Common myeloid progenitor, CD34-positive (primary cell): ENCODE measurements around the gene ASIC1.
A peak's percentile ranks its signal among the peaks of the same experiment; 100 is the strongest.

Experiments used
- CTCF ChIA-PET: fragments of 350-600 bp; sonication (Branson Sonifier 250); formaldehyde crosslinking; loops from one replicate; lab custom pipeline; 2021; ENCODE audit warnings: antibody characterized with exemption; lab: Charles Lee
- POLR2A ChIA-PET: fragments of 350-600 bp; sonication (Branson Sonifier 250); formaldehyde crosslinking; loops from one replicate; lab custom pipeline; 2021; ENCODE audit warnings: antibody characterized with exemption; lab: Charles Lee
- DNase-seq, 3 donors: peaks; one replicate each; pipeline versions ENCODE4 v3.0.0 to v3.0.0-alpha.2; 2013
- H3K27ac ChIP-seq, 2 experiments: 1 replicate in 1 of 2; 2 replicates in 1 of 2; pipeline ENCODE4 v1.7.0; 2013; ENCODE audit warnings: inconsistent platforms in 2 of 2, low read length in 2 of 2, mild to moderate bottlenecking in 2 of 2, low read depth in 1 of 2, moderate library complexity in 1 of 2; ENCODE audit not compliant: severe bottlenecking in 2 of 2, insufficient read depth in 1 of 2, poor library complexity in 1 of 2
- H3K27me3 ChIP-seq, 5 experiments: replicated peaks in 2 of 5; 1 replicate in 3 of 5; 2 replicates in 2 of 5; pipeline versions ENCODE4 v1.6.1 to v1.7.0; 2013; ENCODE audit warnings: low read length in 4 of 5, mild to moderate bottlenecking in 2 of 5, moderate library complexity in 2 of 5, inconsistent platforms in 1 of 5; ENCODE audit not compliant: insufficient read depth in 5 of 5, control insufficient read depth in 4 of 5
- H3K36me3 ChIP-seq, 4 experiments: 1 replicate in 2 of 4; 2 replicates in 2 of 4; pipeline versions ENCODE4 v1.6.1 to v1.7.0; 2013; ENCODE audit warnings: low read length in 3 of 4, control low read depth in 1 of 4, mild to moderate bottlenecking in 1 of 4; ENCODE audit not compliant: control insufficient read depth in 4 of 4, insufficient read depth in 4 of 4
- H3K4me1 ChIP-seq, 4 experiments: 1 replicate in 3 of 4; 2 replicates in 1 of 4; pipeline versions ENCODE4 v1.6.1 to v1.7.1; 2013; ENCODE audit warnings: low read length in 3 of 4, mild to moderate bottlenecking in 3 of 4, control low read depth in 1 of 4, inconsistent platforms in 1 of 4, moderate library complexity in 1 of 4; ENCODE audit not compliant: control insufficient read depth in 4 of 4, insufficient read depth in 4 of 4; ENCODE audit errors: control extremely low read depth in 1 of 4
- H3K4me3 ChIP-seq, 7 experiments: 1 replicate in 4 of 7; 2 replicates in 3 of 7; pipeline versions ENCODE4 v1.5.1 to v1.7.0; 2013; ENCODE audit warnings: mild to moderate bottlenecking in 7 of 7, low read length in 6 of 7, moderate library complexity in 6 of 7, inconsistent platforms in 2 of 7, low read depth in 2 of 7, control low read depth in 1 of 7; ENCODE audit not compliant: insufficient read depth in 4 of 7, control insufficient read depth in 1 of 7; ENCODE audit errors: extremely low read depth in 1 of 7
- H3K9me3 ChIP-seq, 5 experiments: 1 replicate in 4 of 5; 2 replicates in 1 of 5; pipeline versions ENCODE4 v1.6.1 to v1.7.1; 2013; ENCODE audit warnings: low read length in 4 of 5, mild to moderate bottlenecking in 2 of 5, inconsistent platforms in 1 of 5, low read depth in 1 of 5, moderate library complexity in 1 of 5; ENCODE audit not compliant: control insufficient read depth in 4 of 5, insufficient read depth in 2 of 5; ENCODE audit errors: control extremely low read depth in 1 of 5
- WGBS: methylation state at CpG from one replicate; pipeline ENCODE4 v1.1.5; 2013; ENCODE audit not compliant: insufficient coverage; 5-methylcytosine and 5-hydroxymethylcytosine counted together

The ASIC1 gene

GRCh38 chr12:50112456-50113218, 55.2 kb downstream of the ASIC1 start:
- DNase-seq, result no peak

GRCh38 chr12:50117057-50117622, 59.7 kb downstream of the ASIC1 start:
- Histone ChIP-seq H3K4me1 (peaks cover 0 to 15% (median 9%) of the 10 kb centered on the region in 4 experiments), H3K4me3 (no peak overlapping the region), H3K27me3 (no peaks in the 10 kb centered on the region), H3K27ac (no peak overlapping the region), H3K9me3 (no peaks in the 10 kb centered on the region), H3K36me3 (peaks cover 9 to 48% (median 33%) of the 10 kb centered on the region in 4 experiments)
- POLR2A ChIA-PET, result interaction anchor here (0.6 kb wide), 1 partner anchor 343 kb away, joined by 7 read pairs; no protein-coding TSS in a partner anchor
- no peak for DNase-seq
- 100% methylated on average over 3 of the region's 6 CpGs for WGBS
- CTCF ChIA-PET, result interaction anchor here (0.8 to 10.3 kb wide), 4 partner anchors 10 to 78 kb away, joined by 3 to 128 read pairs (median 4); no protein-coding TSS in a partner anchor

More at GRCh38 chr12:50112456-50113218, 55.2 kb downstream of the ASIC1 start:
- Histone ChIP-seq H3K36me3 (peaks cover 2 to 17% (median 13%) of the 10 kb centered on the region in 4 experiments), H3K27ac (peak overlapping the region; percentile 68 to 95), H3K9me3 (no peaks in the 10 kb centered on the region), H3K4me1 (peaks cover 0 to 29% (median 17%) of the 10 kb centered on the region in 4 experiments), H3K27me3 (no peaks in the 10 kb centered on the region), H3K4me3 (peak overlapping the region; percentile 67 to 100 (median 88))
- ChIA-PET CTCF (interaction anchor here (0.8 to 14.1 kb wide), 14 partner anchors 14 to 246 kb away, joined by 3 to 168 read pairs (median 8); partner anchors contain the start of genes CERS5, GPD1 and SMARCD1), POLR2A (interaction anchor here (1.6 to 2.1 kb wide), 3 partner anchors 27 to 55 kb away, joined by 3 to 10 read pairs (median 9); partner anchors contain the start of genes CERS5 and SMARCD1)
- 38% methylated on average over 21 of the region's 26 CpGs for WGBS

- peaks cover 12 to 59% (median 42%) of the 10 kb centered on the region in 4 experiments for H3K36me3 ChIP-seq
- no peaks in the 10 kb centered on the region for H3K27me3 ChIP-seq
- H3K27ac ChIP-seq, result no peak overlapping the region
- H3K4me1 ChIP-seq, result peaks cover 0 to 2% (median 0%) of the 10 kb centered on the region in 4 experiments
- ChIA-PET POLR2A (no interaction called here), CTCF (interaction anchor here (0.6 to 2.1 kb wide), 5 partner anchors 11 to 57 kb away, joined by 3 to 7 read pairs (median 3); no protein-coding TSS in a partner anchor)
- no peak overlapping the region for H3K4me3 ChIP-seq
- WGBS, result no CpG with 5 or more reads among the region's 2 CpGs
- DNase-seq, result no peak
- H3K9me3 ChIP-seq, result no peaks in the 10 kb centered on the region
These were observed 62.0 kb downstream of the ASIC1 start for GRCh38 chr12:50119387-50119786.

GRCh38 chr12:50120521-50120920, 63.1 kb downstream of the ASIC1 start:
- Histone ChIP-seq H3K4me1 (peaks cover 0 to 6% (median 5%) of the 10 kb centered on the region in 4 experiments), H3K27ac (no peak overlapping the region), H3K36me3 (peaks cover 12 to 57% (median 42%) of the 10 kb centered on the region in 4 experiments), H3K27me3 (no peaks in the 10 kb centered on the region), H3K9me3 (no peaks in the 10 kb centered on the region), H3K4me3 (no peak overlapping the region)
- ChIA-PET CTCF (interaction anchor here (0.7 to 13.1 kb wide), 5 partner anchors 8 to 56 kb away, joined by 3 to 128 read pairs (median 4); partner anchors contain the start of gene COX14), POLR2A (no interaction called here)
- WGBS, result 100% methylated on average over 3 of the region's 3 CpGs
- no peak for DNase-seq

DNA sequence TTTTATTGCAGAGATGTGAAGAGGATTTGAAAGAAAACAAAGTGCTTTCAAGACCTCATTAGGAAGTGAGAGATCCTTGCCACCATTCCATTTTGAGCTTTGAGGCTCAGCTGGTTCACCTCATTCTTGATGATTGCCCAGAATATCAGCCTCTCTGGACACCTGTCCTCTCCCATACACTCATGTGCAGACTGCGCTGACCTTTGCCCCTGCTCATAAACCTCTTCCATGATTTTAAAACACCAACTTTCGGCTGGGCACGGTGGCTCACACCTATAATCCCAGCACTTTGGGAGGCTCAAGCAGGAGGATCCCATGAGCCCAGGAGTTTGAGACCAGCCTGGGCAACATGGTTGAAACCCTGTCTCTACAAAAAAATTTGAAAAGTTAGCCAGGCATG, 63.6 kb downstream of the ASIC1 start:
- no peak overlapping the region for H3K4me3 ChIP-seq
- ChIA-PET POLR2A (no interaction called here), CTCF (interaction anchor here (1.2 to 13.1 kb wide), 3 partner anchors 8 to 12 kb away, joined by 4 to 128 read pairs (median 6); partner anchors contain the start of gene COX14)
- no peaks in the 10 kb centered on the region for H3K27me3 ChIP-seq
- H3K27ac ChIP-seq, result no peak overlapping the region
- no peaks in the 10 kb centered on the region for H3K9me3 ChIP-seq
- H3K36me3 ChIP-seq, result peaks cover 12 to 53% (median 38%) of the 10 kb centered on the region in 4 experiments
- H3K4me1 ChIP-seq, result peaks cover 0 to 10% (median 7%) of the 10 kb centered on the region in 4 experiments
- no peak for DNase-seq
- WGBS, result 100% methylated on average over 3 of the region's 3 CpGs

DNA sequence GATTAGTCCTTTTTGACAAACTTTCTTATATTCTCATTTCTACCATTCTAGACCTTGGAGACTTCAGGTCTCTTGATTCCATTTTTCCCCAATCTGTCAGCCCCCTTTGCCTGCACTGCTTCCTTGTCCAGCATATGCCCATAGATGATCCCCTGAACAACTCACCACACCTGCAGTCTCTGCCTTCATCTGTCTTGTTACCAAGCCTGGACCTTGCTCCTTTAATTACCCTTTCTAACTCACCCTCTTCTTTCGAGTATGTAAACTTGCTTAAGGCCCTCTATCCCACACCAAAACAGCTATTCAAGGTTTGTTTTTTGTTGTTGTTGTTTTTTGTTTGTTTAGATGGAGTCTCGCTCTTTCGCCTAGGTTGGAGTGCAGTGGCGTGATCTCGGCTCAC, 64.2 kb downstream of the ASIC1 start:
- ChIA-PET POLR2A (no interaction called here), CTCF (interaction anchor here (1.2 to 13.1 kb wide), 3 partner anchors 9 to 54 kb away, joined by 3 to 128 read pairs (median 3); partner anchors contain the start of gene COX14)
- no peak for DNase-seq
- no peaks in the 10 kb centered on the region for H3K9me3 ChIP-seq
- H3K27me3 ChIP-seq, result no peaks in the 10 kb centered on the region
- peaks cover 10 to 49% (median 35%) of the 10 kb centered on the region in 4 experiments for H3K36me3 ChIP-seq
- no peak overlapping the region for H3K4me3 ChIP-seq
- peaks cover 0 to 10% (median 7%) of the 10 kb centered on the region in 4 experiments for H3K4me1 ChIP-seq
- no peak overlapping the region for H3K27ac ChIP-seq
- 75% methylated on average over 4 of the region's 5 CpGs for WGBS
